ENCODE measurements around the gene PITHD1. TPM values are rescaled to one million over a fixed set of nuclear protein-coding genes. Genes with fewer than 3 reads are reported as not detected.
"Not testable (repeated sequence)": the region's sequence is repeated elsewhere in the genome, so short reads cannot be mapped to it uniquely, and the experiment has no call there.

Gene PITHD1
- total and polyA plus RNA-seq, 3 donors from 2014 or later: 83.7 to 99.3 (median 89.9) TPM

DNA sequence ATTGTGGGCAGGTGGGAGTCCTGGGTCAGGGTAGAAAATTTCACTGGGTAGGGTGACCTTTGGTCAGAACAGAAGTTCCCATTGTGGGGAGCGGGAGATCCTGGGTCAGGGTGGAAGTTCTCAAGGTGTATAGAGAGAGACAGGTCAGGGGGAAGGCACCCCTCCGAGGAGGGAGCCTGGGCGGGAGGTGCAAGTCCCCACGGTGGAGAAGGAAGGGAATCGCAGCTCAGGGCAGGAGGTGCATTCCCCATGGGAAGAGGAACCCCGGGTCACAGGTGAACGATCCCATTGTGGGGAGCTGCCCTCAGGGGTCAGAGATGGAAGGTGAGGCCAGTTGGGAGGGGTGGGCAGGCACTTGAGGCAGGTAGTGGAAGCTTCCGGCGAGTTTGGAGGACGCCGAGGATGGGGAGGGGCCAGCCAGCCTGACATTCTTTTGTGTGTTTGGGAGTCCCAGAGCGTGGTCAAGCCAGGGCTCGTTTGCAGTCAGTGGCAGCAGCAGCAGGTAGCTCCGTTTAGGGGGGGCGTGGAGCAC is 13.4 kb downstream of the PITHD1 start:
- H3K9me3 ChIP-seq: no peaks in the 10 kb centered on the region
- H3K27me3 ChIP-seq: no peaks in the 10 kb centered on the region
- no peaks in the 10 kb centered on the region for H3K36me3 ChIP-seq (ENCODE audit: low read depth, missing control alignments)
- TF ChIP-seq POLR2A (IDR thresholded peaks at IDR 0.05): no peak
- TF ChIP-seq, protein P1, sequence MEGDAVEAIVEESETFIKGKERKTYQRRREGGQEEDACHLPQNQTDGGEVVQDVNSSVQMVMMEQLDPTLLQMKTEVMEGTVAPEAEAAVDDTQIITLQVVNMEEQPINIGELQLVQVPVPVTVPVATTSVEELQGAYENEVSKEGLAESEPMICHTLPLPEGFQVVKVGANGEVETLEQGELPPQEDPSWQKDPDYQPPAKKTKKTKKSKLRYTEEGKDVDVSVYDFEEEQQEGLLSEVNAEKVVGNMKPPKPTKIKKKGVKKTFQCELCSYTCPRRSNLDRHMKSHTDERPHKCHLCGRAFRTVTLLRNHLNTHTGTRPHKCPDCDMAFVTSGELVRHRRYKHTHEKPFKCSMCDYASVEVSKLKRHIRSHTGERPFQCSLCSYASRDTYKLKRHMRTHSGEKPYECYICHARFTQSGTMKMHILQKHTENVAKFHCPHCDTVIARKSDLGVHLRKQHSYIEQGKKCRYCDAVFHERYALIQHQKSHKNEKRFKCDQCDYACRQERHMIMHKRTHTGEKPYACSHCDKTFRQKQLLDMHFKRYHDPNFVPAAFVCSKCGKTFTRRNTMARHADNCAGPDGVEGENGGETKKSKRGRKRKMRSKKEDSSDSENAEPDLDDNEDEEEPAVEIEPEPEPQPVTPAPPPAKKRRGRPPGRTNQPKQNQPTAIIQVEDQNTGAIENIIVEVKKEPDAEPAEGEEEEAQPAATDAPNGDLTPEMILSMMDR (IDR thresholded peaks at IDR 0.05): no peak
- no peak for DNase-seq
- peaks cover 12% of the 10 kb centered on the region for H3K4me1 ChIP-seq
- WGBS, 2 donors: 0 to 1% methylated on average over 14 to 15 of the region's 15 CpGs
- H3K4me3 ChIP-seq: peak overlapping the region; percentile 66 to 80
- peak overlapping the region in 1 of 2 donors; percentile 51 for H3K27ac ChIP-seq
- intact Hi-C loops (cut with DNase I; ENCODE audit: low total_unique reads): no loop called here

DNA sequence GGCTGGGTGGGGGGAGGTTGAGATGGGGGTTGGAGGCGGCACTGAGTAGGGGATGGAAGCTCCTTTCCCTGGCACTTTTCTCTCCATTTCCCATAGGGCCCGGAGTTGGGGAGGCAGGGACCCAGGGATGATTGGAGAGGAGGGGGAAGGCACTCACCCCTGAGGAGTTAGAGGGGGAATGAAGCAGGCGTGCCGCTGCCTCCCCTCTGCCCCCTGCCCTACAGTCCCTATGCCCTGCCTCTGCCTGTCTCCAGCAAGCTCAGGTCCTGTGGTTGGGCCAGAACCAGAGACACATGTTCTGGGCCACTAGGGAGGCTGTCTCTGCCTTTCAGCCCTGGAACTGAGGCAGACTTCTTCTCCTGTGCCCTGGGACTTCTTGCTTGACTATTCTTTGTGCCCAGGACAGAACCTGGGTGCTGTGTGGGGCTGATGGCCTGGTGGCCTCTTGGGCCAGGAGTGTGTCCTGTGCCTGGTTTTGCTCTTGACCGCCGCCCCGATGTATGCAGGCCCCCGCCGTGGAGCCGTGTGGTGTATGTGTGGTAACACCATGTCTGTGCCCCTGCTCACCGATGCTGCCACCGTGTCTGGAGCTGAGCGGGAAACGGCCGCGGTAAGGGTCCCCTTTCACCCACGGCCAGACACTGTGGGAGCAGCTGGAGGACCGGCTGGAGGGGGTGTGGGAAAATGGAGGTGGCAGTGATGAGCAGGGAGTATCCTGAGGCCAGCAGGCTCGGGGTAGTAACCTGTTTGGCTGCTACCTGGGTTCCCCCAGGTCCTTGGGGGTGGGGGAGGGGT is 14.1 kb downstream of the PITHD1 start:
- WGBS, 2 donors: 15 to 59% methylated on average over 4 to 19 of the region's 19 CpGs
- intact Hi-C loops (cut with DNase I; ENCODE audit: low total_unique reads): no loop called here
- H3K27me3 ChIP-seq: no peaks in the 10 kb centered on the region
- no peak overlapping the region for H3K4me3 ChIP-seq
- no peak for DNase-seq
- TF ChIP-seq, protein P1 (IDR thresholded peaks at IDR 0.05): no peak
- no peak for TF ChIP-seq POLR2A (IDR thresholded peaks at IDR 0.05)
- H3K9me3 ChIP-seq: no peaks in the 10 kb centered on the region
- peaks cover 12% of the 10 kb centered on the region for H3K4me1 ChIP-seq
- H3K36me3 ChIP-seq (ENCODE audit: low read depth, missing control alignments): no peaks in the 10 kb centered on the region
- H3K27ac ChIP-seq: no peak overlapping the region

DNA sequence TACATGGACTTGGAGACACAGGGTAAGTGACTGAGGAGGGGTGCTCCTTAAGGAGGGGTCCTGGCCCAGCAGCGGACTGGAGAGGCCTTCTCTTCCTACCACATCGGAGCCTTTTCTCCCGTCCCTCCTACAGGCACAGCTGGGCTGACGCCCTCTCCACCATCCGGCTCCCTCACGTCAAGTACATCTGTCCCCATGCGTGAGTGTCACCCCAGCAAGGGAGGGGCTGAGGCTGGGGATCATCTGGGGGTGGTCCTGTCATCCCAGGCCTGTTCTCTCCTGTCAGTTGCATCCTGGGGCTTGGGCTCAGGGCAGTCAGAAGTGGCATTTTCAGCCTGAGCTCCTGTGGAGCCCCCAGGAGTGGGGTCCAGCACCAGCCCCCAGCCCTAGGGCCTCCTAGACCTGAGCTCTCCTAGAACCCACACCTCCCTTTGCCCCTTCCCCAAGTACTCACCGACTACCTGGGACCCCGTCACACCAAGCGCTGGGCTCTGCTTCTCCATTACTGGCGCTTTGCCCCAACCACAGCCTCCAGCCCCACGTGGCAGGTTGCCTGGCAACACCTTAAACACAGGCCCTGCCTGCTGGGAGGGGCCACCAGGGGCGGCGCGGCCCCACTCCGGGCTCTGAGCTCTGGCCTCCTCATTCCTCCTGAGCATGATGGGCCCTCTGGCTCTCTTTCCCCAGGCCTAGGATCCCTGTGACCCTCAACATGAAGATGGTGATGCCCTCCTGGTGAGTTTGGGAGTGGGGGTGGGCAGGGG is 15.0 kb downstream of the PITHD1 start:
- Histone ChIP-seq H3K4me1 (peaks cover 12% of the 10 kb centered on the region), H3K27me3 (no peaks in the 10 kb centered on the region), H3K9me3 (no peaks in the 10 kb centered on the region), H3K27ac (no peak overlapping the region), H3K36me3 (ENCODE audit: low read depth, missing control alignments) (no peaks in the 10 kb centered on the region), H3K4me3 (no peak overlapping the region)
- intact Hi-C loops (cut with DNase I; ENCODE audit: low total_unique reads): no loop called here
- WGBS, 2 donors: 71 to 73% methylated on average over 11 to 16 of the region's 16 CpGs
- no peak for DNase-seq
- TF ChIP-seq, protein P1 (IDR thresholded peaks at IDR 0.05): no peak
- TF ChIP-seq POLR2A (IDR thresholded peaks at IDR 0.05): no peak

GRCh38 chr1:23793861-23794731 is 15.9 kb downstream of the PITHD1 start:
- no peaks in the 10 kb centered on the region for H3K36me3 ChIP-seq (ENCODE audit: low read depth, missing control alignments)
- H3K4me1 ChIP-seq: peaks cover 12% of the 10 kb centered on the region
- intact Hi-C loops (cut with DNase I; ENCODE audit: low total_unique reads): no loop called here
- no peak overlapping the region for H3K4me3 ChIP-seq
- no peak overlapping the region for H3K27ac ChIP-seq
- 71 to 79% methylated on average over 12 to 21 of the region's 21 CpGs for WGBS, 2 donors
- TF ChIP-seq, protein P1 (IDR thresholded peaks at IDR 0.05): no peak
- TF ChIP-seq POLR2A (IDR thresholded peaks at IDR 0.05): no peak
- no peaks in the 10 kb centered on the region for H3K27me3 ChIP-seq
- no peaks in the 10 kb centered on the region for H3K9me3 ChIP-seq
- no peak for DNase-seq

GRCh38 chr1:23794732-23795182 is 16.5 kb downstream of the PITHD1 start:
- H3K27me3 ChIP-seq; H3K9me3 ChIP-seq; H3K36me3 ChIP-seq (ENCODE audit: low read depth, missing control alignments); intact Hi-C loops (cut with DNase I; ENCODE audit: low total_unique reads); H3K27ac ChIP-seq; DNase-seq; H3K4me3 ChIP-seq: not testable (repeated sequence)
- 64 to 77% methylated on average over 7 to 9 of the region's 9 CpGs for WGBS, 2 donors
- H3K4me1 ChIP-seq: peaks cover 12% of the 10 kb centered on the region
